A549 (cell line): ENCODE results near the gene MYF5.

Experiments
- CBX8 ChIP-seq: fragments of 200-600 bp; sonication (generic); IDR thresholded peaks from 2 replicates; pipeline ENCODE4 v1.6.1; 2016
- CTCF ChIP-seq: fragments of >200 bp; sonication (Bioruptor Twin); formaldehyde crosslinking; IDR thresholded peaks from 3 replicates; pipeline ENCODE4 v1.5.1; 2016
- MAFK ChIP-seq: fragments of 450-650 bp; IDR thresholded peaks from 2 replicates; pipeline ENCODE4 v1.6.1; 2014; ENCODE audit not compliant: partially characterized antibody
- MAX ChIP-seq: IDR thresholded peaks from 2 replicates; pipeline ENCODE4 v1.6.1; 2012
- USF2 ChIP-seq: fragments of 450-650 bp; IDR thresholded peaks from 2 replicates; pipeline ENCODE4 v1.6.1; 2014; ENCODE audit warnings: antibody characterized with exemption

- TF ChIP-seq CTCF (no peak), MAFK (no peak), USF2 (no peak), MAX (no peak), CBX8 (no peak)
Measured at GRCh38 chr12:80670214-80670613, 46.5 kb upstream of the MYF5 start.
